GM18873 (cell line): Measurements from ENCODE around the gene ALDH1A2.
"Not testable (repeated sequence)": the region's sequence is repeated elsewhere in the genome, so short reads cannot be mapped to it uniquely, and the experiment has no call there.

Source experiments
- ATAC-seq: cut with Tn5 transposase; IDR thresholded peaks from one replicate; pipeline ENCODE4 v1.9.1; 2021; ENCODE audit warnings: mild to moderate bottlenecking, moderate library complexity, moderate number of reproducible peaks; ENCODE audit not compliant: unreplicated experiment, low FRiP score

Gene ALDH1A2

GRCh38 chr15:58003810-58004209 lies 61.7 kb downstream of the ALDH1A2 start:
- ATAC-seq, result no peak

DNA sequence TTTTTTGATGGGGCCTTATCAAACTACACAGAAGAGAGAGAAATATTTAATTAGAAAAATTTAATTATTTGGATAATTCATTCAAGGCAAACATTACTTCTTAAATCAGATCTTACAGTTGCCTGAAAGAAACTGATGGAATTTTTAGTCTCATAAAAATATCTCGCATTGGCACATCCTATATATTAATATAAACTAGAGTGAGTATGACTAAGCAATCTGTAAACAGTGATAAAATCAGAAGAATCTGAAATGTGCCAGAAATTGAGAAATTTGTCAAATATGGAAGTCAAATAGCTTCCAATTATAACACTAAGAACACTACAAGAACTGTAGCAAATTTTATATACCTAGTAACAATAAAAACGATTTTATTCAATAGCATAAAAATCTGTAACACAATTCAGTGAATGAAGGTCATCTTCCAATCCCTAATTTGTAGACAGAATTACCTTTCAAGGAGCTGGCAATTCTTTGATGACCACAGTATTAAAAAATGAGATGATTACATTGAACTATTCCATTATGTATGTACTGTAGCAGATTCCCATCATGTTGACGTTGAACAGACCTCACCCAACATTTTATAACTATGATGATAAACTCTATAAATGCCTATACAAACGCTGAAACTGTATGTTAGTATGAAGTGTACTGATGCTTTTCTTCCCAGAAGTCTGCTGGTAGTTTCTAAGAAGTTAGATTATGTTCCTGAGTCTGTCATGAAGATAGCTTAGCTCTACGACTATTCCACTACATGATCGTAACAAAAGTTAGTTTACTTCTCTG lies 63.0 kb downstream of the ALDH1A2 start:
- ATAC-seq, result no peak

DNA sequence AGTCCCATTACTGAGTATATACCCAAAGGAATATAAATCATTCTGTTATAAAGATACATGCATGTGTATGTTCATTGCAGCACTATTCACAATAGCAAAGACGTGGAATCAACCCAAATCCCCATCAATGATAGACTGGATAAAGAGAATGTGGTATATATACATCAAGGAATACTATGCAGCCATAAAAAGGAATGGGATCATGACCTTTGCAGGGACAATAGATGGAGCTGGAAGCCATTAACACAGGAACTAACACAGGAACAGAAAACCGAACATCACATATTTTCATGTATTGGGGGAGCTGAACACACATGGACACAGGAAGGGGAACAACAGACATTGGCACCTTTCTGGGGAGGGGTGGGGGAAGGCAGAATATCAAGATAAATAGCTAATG lies 65.8 kb downstream of the ALDH1A2 start:
- ATAC-seq, result not testable (repeated sequence)

DNA sequence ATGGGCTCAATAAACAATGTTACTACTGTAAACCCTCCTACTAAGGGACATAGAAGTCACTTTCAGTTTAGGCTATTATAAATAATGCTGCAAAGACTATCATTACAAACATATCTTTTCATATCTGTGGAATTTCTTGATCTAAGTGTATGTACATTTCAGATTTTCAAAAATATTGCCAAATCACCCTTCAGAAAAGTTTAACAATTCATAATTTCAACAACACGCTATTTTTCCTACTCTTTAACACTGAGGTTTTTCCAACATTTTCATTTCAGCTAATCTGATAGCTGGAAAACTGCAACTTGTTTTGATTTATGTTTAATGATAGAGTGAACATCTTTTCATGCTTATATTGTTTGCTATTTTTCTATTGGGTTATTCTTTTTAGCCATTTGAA lies 69.0 kb downstream of the ALDH1A2 start:
- ATAC-seq, result no peak

DNA sequence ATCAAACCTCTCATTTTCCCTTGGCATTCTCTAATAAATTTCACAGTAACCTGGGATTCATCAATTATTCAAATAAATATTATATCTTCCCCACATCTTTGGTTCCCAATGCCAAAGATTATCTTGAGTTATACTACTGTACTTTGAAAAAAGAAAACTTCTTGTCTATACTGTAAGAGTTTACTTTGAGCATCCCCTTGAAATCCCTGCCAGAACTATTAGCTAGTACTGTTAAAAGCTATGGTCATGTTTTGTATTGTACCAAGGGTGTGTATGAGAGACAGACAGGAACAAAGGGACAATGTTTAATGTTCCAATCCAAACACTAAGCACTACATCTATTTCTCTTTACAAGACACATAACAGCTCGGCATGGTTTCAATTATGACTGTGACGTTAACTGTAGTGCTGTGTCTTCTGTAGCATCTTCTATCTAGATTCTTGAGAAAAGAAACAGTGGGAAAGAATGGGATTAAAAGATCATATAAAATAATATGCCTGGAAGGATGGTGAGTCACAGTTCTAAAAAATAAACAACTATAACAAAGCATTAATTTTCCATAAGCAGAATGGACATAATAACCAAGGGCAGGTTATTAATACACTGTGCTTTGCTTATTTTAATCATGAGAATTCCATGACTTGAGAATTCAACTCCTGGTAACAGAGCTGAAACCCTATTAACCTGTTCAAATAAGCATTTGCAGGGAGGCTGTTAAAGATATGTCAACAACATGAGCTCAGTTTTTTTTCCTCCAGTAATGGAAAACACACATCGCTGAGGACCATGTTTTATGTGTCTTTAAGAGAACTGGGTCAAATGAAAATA lies 71.1 kb downstream of the ALDH1A2 start:
- no peak for ATAC-seq

- ATAC-seq, result no peak
Measured at GRCh38 chr15:57993409-57994145, 71.9 kb downstream of the ALDH1A2 start.

GRCh38 chr15:57992761-57993355 lies 72.7 kb downstream of the ALDH1A2 start:
- no peak for ATAC-seq

DNA sequence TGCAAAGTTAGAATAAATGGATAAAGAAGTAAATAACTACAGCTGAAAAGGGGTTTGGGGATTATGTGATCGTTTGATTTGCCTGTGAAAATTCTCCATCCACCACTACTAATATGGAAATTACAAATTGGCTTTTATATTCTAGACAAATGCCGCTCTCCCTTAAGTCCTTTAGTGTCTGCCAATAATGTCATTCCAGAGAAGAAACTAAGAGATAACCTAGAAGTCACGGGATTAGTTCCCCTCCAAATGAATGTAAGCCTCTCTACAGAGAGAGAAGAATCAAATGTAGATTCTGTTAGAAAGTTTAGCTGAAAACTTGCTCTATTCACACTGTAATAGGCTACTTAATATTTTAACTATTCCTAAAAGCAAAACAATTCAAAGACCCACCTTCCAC lies 92.0 kb downstream of the ALDH1A2 start:
- ATAC-seq, result no peak

DNA sequence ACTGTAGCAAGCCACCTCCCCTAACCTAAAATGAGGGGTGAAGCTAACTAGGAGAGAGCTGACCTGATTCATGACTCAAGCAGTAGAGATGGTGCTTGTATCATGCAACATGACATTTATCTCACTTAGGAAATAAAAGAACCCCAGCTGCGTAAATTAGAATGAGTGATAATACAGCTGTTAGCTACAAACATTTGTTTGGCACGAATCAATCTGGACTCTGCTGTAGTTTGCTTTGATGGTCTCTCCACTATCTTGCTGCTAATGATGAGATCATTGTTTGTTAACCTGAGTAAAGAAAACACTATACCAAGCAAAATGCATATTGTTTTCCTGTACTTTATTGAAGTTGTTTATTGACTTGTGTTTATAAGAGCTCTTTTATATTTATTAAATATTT lies 92.6 kb downstream of the ALDH1A2 start:
- ATAC-seq, result no peak

DNA sequence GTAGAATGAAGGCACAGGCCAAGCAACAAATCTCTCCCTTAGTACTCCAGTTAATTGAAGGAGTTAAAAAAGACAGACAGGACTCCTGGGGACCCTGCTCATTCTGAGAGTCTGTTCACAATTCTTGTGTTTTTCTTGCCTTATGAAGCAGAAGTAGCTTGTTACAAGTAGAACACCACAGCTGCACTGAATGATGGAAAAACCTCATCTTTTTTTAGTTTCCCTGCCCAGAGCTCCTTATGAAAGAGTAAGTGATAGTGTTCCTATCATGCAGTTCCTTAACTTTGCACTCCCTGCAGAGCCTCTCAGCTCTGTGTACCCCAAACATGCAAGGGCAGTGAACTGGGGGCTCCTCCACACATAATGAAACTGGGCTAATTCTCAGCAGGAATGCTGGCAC lies 95.5 kb downstream of the ALDH1A2 start:
- no peak for ATAC-seq

GRCh38 chr15:57969355-57969754 lies 96.2 kb downstream of the ALDH1A2 start:
- no peak for ATAC-seq

DNA sequence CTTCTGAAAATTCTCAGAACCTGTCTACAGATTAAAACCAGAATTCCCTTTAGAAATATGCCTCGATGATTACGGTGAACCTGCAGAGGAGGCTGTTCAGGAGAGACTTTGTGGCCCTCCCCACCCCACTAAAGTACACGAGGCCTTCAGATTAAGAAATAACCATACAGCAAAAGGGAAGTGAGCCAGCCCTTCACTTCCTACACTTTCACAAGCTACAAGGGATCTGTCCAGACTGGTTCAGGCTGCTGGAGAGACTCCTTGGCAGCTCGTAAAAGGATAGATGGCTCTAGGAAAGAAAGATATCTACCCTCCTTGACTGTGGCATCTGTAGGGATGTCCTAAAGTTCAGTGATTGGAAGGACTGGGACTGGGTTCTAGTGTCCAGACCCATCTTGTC lies 102.6 kb downstream of the ALDH1A2 start:
- no peak for ATAC-seq

- no peak for ATAC-seq
Measured at GRCh38 chr15:57961919-57962318, 103.6 kb downstream of the ALDH1A2 start.

DNA sequence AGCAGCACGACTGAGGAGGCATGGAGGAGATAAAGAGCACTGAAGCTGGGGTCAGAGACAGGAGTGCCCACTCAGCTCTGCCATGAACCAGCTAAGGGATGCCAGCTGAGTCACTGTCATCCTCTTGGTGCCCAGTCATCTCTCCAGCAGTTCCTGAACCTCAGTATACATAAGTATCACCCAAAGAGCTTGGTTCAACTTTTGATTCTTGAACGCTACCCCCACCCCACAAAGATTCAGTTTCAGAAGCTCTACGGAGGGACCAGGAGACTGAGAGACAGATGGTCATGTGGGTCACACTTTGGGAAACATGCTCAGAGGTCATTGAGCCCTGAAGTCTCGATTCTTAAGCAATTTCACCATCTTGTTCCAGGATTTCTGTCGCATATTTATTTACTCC lies 108.4 kb downstream of the ALDH1A2 start:
- no peak for ATAC-seq

GRCh38 chr15:57953874-57954273 lies 111.6 kb downstream of the ALDH1A2 start:
- no peak for ATAC-seq

DNA sequence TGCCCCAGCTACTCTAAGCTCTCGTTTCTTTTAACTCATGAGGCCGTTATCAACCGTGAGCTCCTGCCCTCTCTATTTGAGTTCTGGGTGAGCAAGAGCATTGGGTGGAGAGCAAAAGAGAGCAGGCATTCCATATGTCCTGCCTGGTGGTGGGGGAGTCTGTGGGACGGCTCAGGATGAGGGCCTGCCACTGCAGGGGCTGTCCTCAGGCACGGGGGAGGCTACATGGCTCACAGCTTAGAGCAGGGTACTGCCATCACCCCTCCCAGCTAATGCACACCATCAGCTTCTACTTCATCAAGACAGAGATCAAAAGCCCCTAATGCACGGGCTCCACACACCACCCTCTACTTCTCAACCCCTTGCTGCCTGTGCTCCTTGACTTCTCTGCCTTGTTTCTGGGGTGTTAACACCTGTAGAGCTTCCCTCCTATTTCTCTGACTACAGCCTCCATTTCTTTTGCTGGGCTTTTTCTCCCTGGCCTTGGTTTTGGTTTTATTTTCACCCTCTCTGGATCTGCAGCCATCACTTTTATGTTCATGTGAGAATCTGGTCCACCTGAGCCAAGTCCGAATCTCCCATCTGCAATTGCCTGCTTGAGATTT lies 114.1 kb downstream of the ALDH1A2 start:
- no peak for ATAC-seq

DNA sequence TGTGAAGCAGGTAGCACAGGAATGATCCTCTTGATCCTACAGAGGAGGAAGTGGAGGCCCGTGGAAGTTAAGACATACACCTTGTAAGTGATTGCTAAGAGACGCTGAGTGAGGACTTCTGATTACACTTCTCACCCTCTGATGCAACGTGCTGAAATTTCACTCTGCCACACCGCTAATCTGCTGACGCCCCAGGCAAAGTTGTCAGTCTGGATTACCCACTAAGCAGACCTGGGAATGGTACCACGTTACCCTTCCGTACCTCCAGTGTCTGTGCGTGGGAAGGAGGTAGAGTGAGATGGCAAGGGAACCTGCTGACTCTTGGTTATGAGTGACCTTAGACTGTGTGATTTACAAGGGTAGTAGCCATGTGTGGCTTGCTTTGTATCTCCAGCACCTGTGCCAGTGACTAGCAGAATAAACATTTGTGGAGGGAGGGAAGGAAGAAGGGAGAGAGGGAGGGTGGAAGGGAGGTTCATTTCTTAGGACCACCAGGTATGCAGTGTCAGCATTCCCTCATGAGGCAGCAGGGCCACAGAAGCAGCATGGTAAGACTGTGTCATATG lies 115.0 kb downstream of the ALDH1A2 start:
- no peak for ATAC-seq

DNA sequence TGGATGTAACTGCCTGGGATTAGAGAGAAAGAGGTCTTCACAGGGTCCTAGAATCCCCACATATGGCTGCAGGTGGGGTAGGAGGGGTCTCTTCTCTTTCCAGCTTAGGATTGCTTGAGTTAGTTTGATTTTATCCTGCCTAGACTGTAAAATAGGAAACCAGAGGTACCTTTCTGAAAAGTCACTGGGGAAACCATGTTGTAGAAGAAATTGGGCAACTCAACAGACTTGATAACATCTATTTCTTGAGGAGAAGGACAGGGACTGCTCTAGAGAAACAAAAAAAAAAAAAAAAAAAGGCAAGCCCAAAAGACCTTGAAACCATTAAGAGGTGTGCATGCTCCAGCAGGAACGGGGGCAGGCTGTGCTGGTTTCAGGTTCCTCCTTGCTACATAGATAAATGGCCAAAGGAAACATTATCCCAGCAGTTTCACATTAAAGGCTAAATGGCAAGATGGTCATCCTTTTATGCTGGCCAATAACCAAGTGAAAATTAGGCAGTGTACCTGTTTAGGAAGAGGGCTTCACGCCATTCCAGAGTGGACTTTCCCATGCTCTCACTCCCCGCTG lies 116.1 kb downstream of the ALDH1A2 start:
- no peak for ATAC-seq

- ATAC-seq, result no peak
Measured at GRCh38 chr15:57948351-57949289, 116.9 kb downstream of the ALDH1A2 start.
